ENCODE measurements around the gene STK10.

Gene STK10

GRCh38 chr5:172141949-172142319, 46.1 kb downstream of the STK10 start:
- FAIRE-seq: no peak

DNA sequence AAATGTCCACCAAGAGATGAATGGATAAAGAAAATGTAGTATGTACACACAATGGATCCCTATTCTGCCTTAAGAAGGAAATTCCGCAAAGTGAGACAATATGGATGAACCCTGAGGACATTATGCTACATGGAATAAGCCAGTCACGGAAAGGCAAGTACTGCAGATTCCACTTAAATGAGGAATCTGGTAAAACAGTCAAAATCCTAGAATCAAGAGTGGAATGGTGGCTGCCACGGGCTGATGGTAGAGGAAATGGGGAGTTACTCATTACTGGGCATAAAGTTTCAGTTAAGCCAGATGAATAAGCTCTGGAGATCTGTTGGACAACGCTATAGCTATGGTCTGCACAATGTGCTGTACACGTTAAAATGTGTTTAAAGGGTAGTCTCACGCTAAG, 47.2 kb downstream of the STK10 start:
- no peak for FAIRE-seq

DNA sequence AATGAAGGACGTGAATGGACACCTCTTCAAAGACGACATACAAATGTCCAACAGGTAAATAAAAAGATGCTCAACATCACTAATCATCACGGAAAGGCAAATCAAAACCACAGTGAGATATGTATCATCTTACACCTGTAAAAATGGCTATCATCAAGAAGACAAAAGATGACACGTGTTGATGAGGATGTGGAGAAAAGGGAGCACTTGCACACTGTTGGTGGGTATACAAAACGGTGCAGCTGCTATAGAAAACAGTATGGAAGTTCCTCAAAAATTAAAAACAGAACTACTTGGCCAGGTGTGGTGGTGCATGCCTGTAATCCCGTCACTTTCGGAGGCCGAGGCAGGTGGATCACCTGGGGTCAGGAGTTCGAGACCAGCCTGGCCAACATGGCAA, 47.9 kb downstream of the STK10 start:
- FAIRE-seq: no peak

- no peak for FAIRE-seq
Observed at GRCh38 chr5:172137046-172137445, 51.0 kb downstream of the STK10 start.

GRCh38 chr5:172133359-172134029, 54.5 kb downstream of the STK10 start:
- FAIRE-seq: no peak

DNA sequence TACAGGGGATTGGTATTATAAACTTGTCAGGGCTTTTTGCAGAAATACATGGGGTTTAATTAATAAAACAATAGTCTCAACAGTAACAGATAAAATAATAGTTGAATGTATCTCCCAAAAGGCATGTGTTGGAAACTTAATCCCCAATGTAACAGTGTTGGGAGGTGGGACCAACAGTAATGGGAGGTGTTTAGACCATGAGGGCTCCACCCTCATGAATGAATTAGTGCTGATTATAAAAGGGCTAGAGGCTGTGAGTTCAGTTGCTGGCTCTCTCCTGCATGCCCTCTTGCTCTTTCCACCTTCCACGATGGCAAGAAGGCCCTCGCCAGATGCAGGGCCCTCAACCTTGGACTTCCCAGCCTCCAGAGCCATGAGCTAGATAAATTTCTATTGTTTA, 56.3 kb downstream of the STK10 start:
- FAIRE-seq: no peak

- FAIRE-seq: no peak
Observed at GRCh38 chr5:172129256-172129910, 58.6 kb downstream of the STK10 start.

DNA sequence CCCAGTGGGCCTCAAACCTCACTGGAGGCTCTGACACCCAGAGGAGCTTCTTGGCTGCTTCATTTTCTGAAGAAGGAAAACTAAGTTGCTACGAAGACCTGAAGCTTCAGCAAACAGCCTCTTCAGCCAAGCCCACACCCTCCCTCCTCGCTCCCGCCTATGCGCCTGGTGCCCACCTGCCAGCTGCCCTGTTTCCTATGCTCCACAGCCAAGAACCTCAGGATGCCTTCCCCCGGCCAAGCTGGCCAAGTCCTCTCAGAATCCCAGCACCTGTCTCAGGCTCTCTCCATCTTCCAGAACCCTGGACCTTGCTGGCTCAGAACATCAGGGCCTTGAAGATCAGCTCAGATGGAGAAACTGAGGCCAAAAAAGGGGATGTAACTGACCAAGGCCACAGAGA, 60.4 kb downstream of the STK10 start:
- no peak for FAIRE-seq

DNA sequence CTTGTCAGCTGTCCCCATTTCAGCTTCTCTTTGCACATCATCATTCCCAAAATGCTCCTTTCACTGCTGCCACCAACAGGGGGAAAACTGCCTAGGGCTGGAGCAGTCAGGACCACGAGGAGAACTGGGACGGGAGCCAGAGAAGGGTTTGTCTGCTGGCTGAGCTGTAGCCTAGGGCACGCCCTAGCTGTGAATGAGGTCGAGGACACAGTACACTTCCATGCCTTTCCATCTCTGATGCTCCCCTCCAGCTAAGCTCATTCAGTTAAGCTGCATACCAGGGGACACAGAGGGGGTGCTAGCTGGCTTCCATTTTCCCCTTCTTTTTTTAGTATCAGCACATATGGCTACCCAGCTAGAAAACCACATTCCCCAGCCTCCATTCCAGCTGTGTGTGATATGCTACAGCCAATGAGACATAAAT, 64.7 kb downstream of the STK10 start:
- no peak for FAIRE-seq

DNA sequence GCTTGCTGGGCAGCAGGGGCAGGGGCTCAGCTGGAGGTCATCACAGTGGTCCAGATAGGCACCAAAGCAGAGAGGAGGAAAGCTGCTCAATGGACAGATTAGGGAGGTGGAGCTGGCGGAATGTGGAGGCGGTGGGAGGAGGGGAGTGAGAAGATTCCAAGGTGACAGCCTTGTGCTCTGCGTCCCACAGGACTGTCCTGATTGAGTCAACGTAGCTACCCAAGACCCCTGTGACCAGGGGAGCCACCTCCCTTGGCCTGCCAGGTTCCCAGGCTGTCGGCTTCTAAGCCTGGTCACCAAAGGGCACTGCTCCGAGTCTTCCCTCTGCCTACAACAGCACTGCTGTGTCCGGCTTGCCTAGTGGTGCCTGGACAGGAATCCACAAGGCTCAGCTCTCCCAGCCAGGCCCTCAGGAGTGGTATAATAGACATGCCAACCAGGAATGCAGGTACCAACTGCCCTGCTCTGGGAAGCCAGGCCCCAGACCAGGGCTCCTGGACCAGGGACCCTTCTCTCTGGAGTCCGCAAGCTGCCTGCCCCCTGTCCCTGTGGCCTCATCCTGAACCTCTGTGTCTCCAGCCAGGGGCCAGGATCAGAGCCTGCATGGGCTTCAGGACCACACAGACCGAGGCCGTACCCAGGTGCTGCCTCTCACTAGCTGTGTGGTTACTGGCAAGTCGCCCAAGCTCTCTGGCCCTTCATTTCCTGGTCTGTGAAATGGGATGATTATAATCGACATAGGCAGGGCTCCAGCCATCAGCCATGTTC, 67.9 kb downstream of the STK10 start:
- no peak for FAIRE-seq

DNA sequence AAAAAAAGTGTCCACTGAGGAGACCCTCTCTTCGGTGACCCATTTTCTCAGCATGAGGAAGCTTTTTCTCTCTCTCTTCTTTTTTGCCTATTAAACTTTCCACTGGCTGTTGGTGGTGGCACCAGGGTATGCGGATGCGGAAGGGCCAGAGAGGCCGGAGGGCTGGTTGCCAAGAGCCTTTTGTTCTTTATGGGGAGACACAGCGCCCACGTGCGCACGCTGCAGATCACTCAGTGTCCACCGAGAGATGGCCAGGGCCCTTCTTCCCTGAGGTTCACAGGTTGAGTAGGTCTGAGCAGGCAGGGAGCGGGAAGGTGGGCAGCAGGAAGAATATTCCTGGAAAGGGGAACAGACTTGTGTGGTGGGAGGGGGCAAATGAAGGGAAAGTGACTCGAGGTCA, 69.1 kb downstream of the STK10 start:
- FAIRE-seq: no peak

DNA sequence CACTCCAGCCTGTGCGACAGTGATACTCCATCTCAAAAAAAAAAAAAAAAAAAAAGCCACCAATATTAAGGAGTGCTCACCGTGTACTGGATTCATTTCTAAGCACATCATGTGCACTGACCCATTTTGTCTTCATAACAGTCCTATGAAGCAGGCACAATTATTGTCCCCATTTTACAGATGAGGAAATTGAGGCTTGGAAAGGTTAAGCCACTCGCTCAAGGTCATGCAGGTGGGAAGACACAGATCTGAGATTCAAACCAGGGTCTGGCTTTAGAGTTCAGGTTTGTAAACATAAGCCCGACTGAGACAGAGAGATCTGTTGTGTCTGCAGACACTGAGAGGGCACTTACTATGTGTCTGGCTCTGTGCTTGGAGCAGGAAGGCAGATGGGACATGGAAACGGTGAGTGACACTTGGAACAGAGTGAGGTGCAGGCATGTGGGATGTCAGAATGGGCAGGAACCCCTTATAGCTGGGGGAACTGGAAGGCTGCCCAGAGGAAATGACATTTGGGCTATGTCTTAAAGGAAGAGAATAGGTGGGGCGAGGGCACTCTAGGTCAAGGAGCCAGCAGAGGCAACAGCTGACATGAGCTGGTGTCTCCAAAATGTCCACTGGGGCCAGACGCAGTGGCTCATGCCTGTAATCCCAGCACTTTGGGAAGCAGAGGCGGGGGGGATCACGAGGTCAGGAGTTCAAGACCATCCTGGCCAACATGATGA, 69.9 kb downstream of the STK10 start:
- no peak for FAIRE-seq

- no peak for FAIRE-seq
Observed at GRCh38 chr5:172115541-172115982, 72.5 kb downstream of the STK10 start.

GRCh38 chr5:172114875-172115422, 73.1 kb downstream of the STK10 start:
- FAIRE-seq: no peak

- no peak for FAIRE-seq
Observed at GRCh38 chr5:172113036-172113435, 75.0 kb downstream of the STK10 start.

GRCh38 chr5:172111852-172112225, 76.2 kb downstream of the STK10 start:
- FAIRE-seq: no peak

GRCh38 chr5:172110921-172111851, 76.8 kb downstream of the STK10 start:
- FAIRE-seq: no peak

GRCh38 chr5:172110260-172110815, 77.7 kb downstream of the STK10 start:
- no peak for FAIRE-seq

DNA sequence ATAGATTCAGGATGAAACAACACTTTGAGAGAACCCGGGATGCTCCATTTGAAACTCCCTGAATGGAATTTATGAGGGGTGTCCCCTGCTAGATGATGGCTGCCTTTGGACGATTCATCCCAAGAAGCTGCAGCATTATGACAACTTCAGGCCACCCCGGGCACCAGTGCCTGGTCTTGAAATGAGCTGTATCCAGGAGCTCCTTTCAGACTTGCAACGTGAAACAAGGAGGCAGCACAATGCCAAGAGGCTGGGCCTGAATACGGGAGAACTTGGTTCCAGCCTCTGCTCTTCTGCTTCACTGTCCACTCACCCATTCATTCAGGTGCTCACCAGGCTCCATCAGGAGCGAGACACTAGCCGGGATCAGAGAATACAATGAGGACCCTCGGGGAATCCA, 78.3 kb downstream of the STK10 start:
- no peak for FAIRE-seq

- FAIRE-seq: no peak
Observed at GRCh38 chr5:172107571-172107970, 80.5 kb downstream of the STK10 start.
